H9 (cell line): ENCODE measurements around the gene THRB. TPM values are rescaled to one million over a fixed set of nuclear protein-coding genes. Genes with fewer than 3 reads are reported as not detected.

Source experiments
- DNase-seq: peaks from one replicate; pipeline ENCODE4 v3.0.0-alpha.2; 2017
- H2AFZ ChIP-seq: one replicate; pipeline ENCODE4 v1.6.1; 2013; ENCODE audit warnings: mild to moderate bottlenecking, low read length, control low read depth, moderate library complexity
- H2AK5ac ChIP-seq: 2 replicates; pipeline ENCODE4 v1.6.1; 2013; ENCODE audit warnings: low read length, control low read depth, mixed read lengths; ENCODE audit not compliant: insufficient read length
- H2BK120ac ChIP-seq: one replicate; pipeline ENCODE4 v1.6.1; 2013; ENCODE audit warnings: low read depth, mild to moderate bottlenecking, low read length, control low read depth, inconsistent platforms; ENCODE audit not compliant: poor library complexity, severe bottlenecking
- H2BK12ac ChIP-seq: 2 replicates; pipeline ENCODE4 v1.6.1; 2013; ENCODE audit warnings: low read length, control low read depth, mixed read lengths, low read depth; ENCODE audit not compliant: insufficient read length
- H2BK15ac ChIP-seq: 2 replicates; pipeline ENCODE4 v1.6.1; 2013; ENCODE audit warnings: low read depth, low read length, control low read depth
- H2BK20ac ChIP-seq: one replicate; pipeline ENCODE4 v1.6.1; 2013; ENCODE audit warnings: low read depth, mild to moderate bottlenecking, low read length, control low read depth, inconsistent platforms; ENCODE audit not compliant: poor library complexity, severe bottlenecking
- H2BK5ac ChIP-seq: 2 replicates; pipeline ENCODE4 v1.6.1; 2013; ENCODE audit warnings: low read length, control low read depth, mixed read lengths; ENCODE audit not compliant: insufficient read length
- H3K14ac ChIP-seq: 2 replicates; pipeline ENCODE4 v1.6.1; 2013; ENCODE audit warnings: low read length, control low read depth; ENCODE audit not compliant: insufficient read depth
- H3K18ac ChIP-seq: 2 replicates; pipeline ENCODE4 v1.6.1; 2013; ENCODE audit warnings: low read depth, mild to moderate bottlenecking, mixed read lengths, low read length, control low read depth; ENCODE audit not compliant: insufficient read length
- H3K23ac ChIP-seq: 2 replicates; pipeline ENCODE4 v1.6.1; 2013; ENCODE audit warnings: low read length, control low read depth, mixed read lengths, low read depth; ENCODE audit not compliant: insufficient read length
- H3K23me2 ChIP-seq: 2 replicates; pipeline ENCODE4 v1.6.1; 2013; ENCODE audit warnings: low read depth, mild to moderate bottlenecking, mixed read lengths, low read length, control low read depth; ENCODE audit not compliant: insufficient read length, poor library complexity, severe bottlenecking
- H3K27ac ChIP-seq: 2 replicates; pipeline ENCODE4 v1.5.1; 2013; ENCODE audit warnings: low read length, control low read depth, mixed read lengths, low read depth; ENCODE audit not compliant: insufficient read length
- H3K27me3 ChIP-seq: 2 replicates; pipeline ENCODE4 v1.6.1; 2013; ENCODE audit warnings: low read length, control low read depth, inconsistent platforms; ENCODE audit not compliant: insufficient read depth
- H3K4ac ChIP-seq: 2 replicates; pipeline ENCODE4 v1.6.1; 2013; ENCODE audit warnings: low read depth, mild to moderate bottlenecking, control low read depth, inconsistent platforms, low read length, moderate library complexity
- H3K4me1 ChIP-seq: 2 replicates; pipeline ENCODE4 v1.6.1; 2013; ENCODE audit warnings: low read length, control low read depth, inconsistent platforms; ENCODE audit not compliant: insufficient read depth
- H3K4me2 ChIP-seq: 2 replicates; pipeline ENCODE4 v1.6.1; 2013; ENCODE audit warnings: low read length, control low read depth, mixed read lengths; ENCODE audit not compliant: insufficient read length, insufficient read depth
- H3K56ac ChIP-seq: 2 replicates; pipeline ENCODE4 v1.6.1; 2013; ENCODE audit warnings: low read depth, mild to moderate bottlenecking, mixed read lengths, low read length, control low read depth; ENCODE audit not compliant: insufficient read length
- H3K79me1 ChIP-seq: 2 replicates; pipeline ENCODE4 v1.6.1; 2013; ENCODE audit warnings: low read depth, mild to moderate bottlenecking, moderate library complexity, low read length, control low read depth, inconsistent platforms; ENCODE audit not compliant: insufficient read depth, poor library complexity, severe bottlenecking
- H3K79me2 ChIP-seq: 2 replicates; pipeline ENCODE4 v1.6.1; 2013; ENCODE audit warnings: low read length, control low read depth, inconsistent platforms; ENCODE audit not compliant: insufficient read depth
- H3K9ac ChIP-seq: 2 replicates; pipeline ENCODE4 v1.6.1; 2013; ENCODE audit warnings: low read length, control low read depth, mixed read lengths; ENCODE audit not compliant: insufficient read length; ENCODE audit errors: extremely low read depth
- H3K9me3 ChIP-seq: one replicate; pipeline ENCODE4 v1.6.1; 2013; ENCODE audit warnings: low read depth, low read length, inconsistent platforms; ENCODE audit not compliant: control insufficient read depth
- H3T11ph ChIP-seq: one replicate; pipeline ENCODE4 v1.6.1; 2013; ENCODE audit warnings: mild to moderate bottlenecking, low read length, control low read depth, inconsistent platforms
- H4K20me1 ChIP-seq: one replicate; pipeline ENCODE4 v1.6.1; 2013; ENCODE audit not compliant: control insufficient read depth, insufficient read length, insufficient read depth
- H4K5ac ChIP-seq: 2 replicates; pipeline ENCODE4 v1.6.1; 2013; ENCODE audit warnings: low read depth, mild to moderate bottlenecking, mixed read lengths, low read length, control low read depth; ENCODE audit not compliant: insufficient read length
- H4K8ac ChIP-seq: replicated peaks from 2 replicates; pipeline ENCODE4 v1.6.1; 2013; ENCODE audit warnings: low read length, control low read depth, mixed read lengths, low read depth; ENCODE audit not compliant: insufficient read length
- H4K91ac ChIP-seq: 2 replicates; pipeline ENCODE4 v1.6.1; 2013; ENCODE audit warnings: low read depth, mild to moderate bottlenecking, moderate library complexity, mixed read lengths, low read length, control low read depth; ENCODE audit not compliant: insufficient read length
- H3K27ac Mint-ChIP-seq, 3 experiments: 2 replicates in 2 of 3; 3 replicates in 1 of 3; pipeline ENCODE4 v1.8.0; 2020 to 2021; ENCODE audit warnings: mixed read lengths in 3 of 3, mild to moderate bottlenecking in 1 of 3, moderate library complexity in 1 of 3
- H3K27me3 Mint-ChIP-seq: 2 replicates; pipeline ENCODE4 v1.8.0; 2021; ENCODE audit warnings: low read depth, mild to moderate bottlenecking, moderate library complexity, mixed read lengths
- H3K36me3 Mint-ChIP-seq, 3 experiments: 2 replicates in 2 of 3; 3 replicates in 1 of 3; pipeline ENCODE4 v1.8.0; 2020 to 2021; ENCODE audit warnings: low read depth in 3 of 3, mixed read lengths in 3 of 3; ENCODE audit not compliant: insufficient read depth in 1 of 3
- H3K4me1 Mint-ChIP-seq, 2 experiments: 2 replicates each; pipeline ENCODE4 v1.8.0; 2020; ENCODE audit warnings: mixed read lengths in 2 of 2
- H3K4me3 Mint-ChIP-seq, 2 experiments: 2 replicates in 1 of 2; 3 replicates in 1 of 2; pipeline ENCODE4 v1.8.0; 2020 to 2021; ENCODE audit warnings: mild to moderate bottlenecking in 2 of 2, mixed read lengths in 2 of 2, moderate library complexity in 1 of 2
- H3K9me3 Mint-ChIP-seq, 2 experiments: 2 replicates in 1 of 2; 3 replicates in 1 of 2; pipeline ENCODE4 v1.8.0; 2020; ENCODE audit warnings: mild to moderate bottlenecking in 2 of 2, mixed read lengths in 2 of 2, moderate library complexity in 1 of 2
- CTCF ChIP-seq: fragments of 200-600 bp; sonication (generic); conservative IDR thresholded peaks from 3 replicates; pipeline ENCODE4 v1.8.0; 2021; ENCODE audit warnings: antibody characterized with exemption, mild to moderate bottlenecking
- WGBS: extraction: QIAGEN DNeasy Blood & Tissue Kit; methylation state at CpG from one replicate; pipeline ENCODE4 v1.1.7; 2013; ENCODE audit warnings: missing lambda C conversion rate, low lambda C conversion rate, mixed read lengths; ENCODE audit not compliant: insufficient read length; ENCODE audit errors: extremely low coverage; 5-methylcytosine and 5-hydroxymethylcytosine counted together
- total RNA-seq: library from RNA; stranded (reverse); gene quantifications from 2 replicates; pipeline ENCODE4 v1.2.1, GENCODE V29; 2021

The THRB gene
- total RNA-seq, 1 experiment from 2014 or later, result 8.6 TPM

GRCh38 chr3:24123596-24123995 lies 371.1 kb downstream of the THRB start:
- Mint-ChIP-seq H3K27me3 (no peaks in the 10 kb centered on the region), H3K4me1 (no peaks in the 10 kb centered on the region; a peak in 1 of 4 replicates), H3K36me3 (no peaks in the 10 kb centered on the region; a peak in 1 of 7 replicates), H3K27ac (no peak overlapping the region), H3K4me3 (no peak overlapping the region), H3K9me3 (no peaks in the 10 kb centered on the region)
- no peak overlapping the region for H3K56ac ChIP-seq
- H4K91ac ChIP-seq, result no peak overlapping the region
- H2AK5ac ChIP-seq, result no peak overlapping the region
- no peak overlapping the region for H3K18ac ChIP-seq
- no peak for TF ChIP-seq CTCF
- H3K79me2 ChIP-seq, result no peaks in the 10 kb centered on the region
- H3K79me1 ChIP-seq, result no peaks in the 10 kb centered on the region
- no peak overlapping the region for H2BK120ac ChIP-seq
- no peak overlapping the region for H3K4ac ChIP-seq
- H3K27ac ChIP-seq, result no peak overlapping the region
- no peak overlapping the region for H4K8ac ChIP-seq
- no peak overlapping the region for H2BK12ac ChIP-seq
- no peak overlapping the region for H2BK15ac ChIP-seq
- no peaks in the 10 kb centered on the region for H4K20me1 ChIP-seq
- no peak for DNase-seq
- no peak overlapping the region for H3K4me2 ChIP-seq
- H3K23me2 ChIP-seq, result no peaks in the 10 kb centered on the region
- WGBS, result no CpG with 5 or more reads among the region's 1 CpG
- H3T11ph ChIP-seq, result no peak overlapping the region
- H3K9me3 ChIP-seq, result no peaks in the 10 kb centered on the region
- H3K27me3 ChIP-seq, result no peaks in the 10 kb centered on the region
- no peak overlapping the region for H2AFZ ChIP-seq
- H2BK20ac ChIP-seq, result no peak overlapping the region
- H3K14ac ChIP-seq, result no peak overlapping the region
- no peak overlapping the region for H2BK5ac ChIP-seq
- no peak overlapping the region for H4K5ac ChIP-seq
- H3K9ac ChIP-seq, result no peak overlapping the region
- no peaks in the 10 kb centered on the region for H3K4me1 ChIP-seq
- H3K23ac ChIP-seq, result no peak overlapping the region
